ENCODE results near the gene LHFPL6. TPM values are rescaled to one million over a fixed set of nuclear protein-coding genes. Genes with fewer than 3 reads are reported as not detected.

LHFPL6 gene
- total RNA-seq, 1 donor from 2014 or later, result 31.4 TPM

- no peaks in the 10 kb centered on the region for H3K9me3 Mint-ChIP-seq (ENCODE audit: unreplicated experiment)
Measured at GRCh38 chr13:39369161-39369890, 233.7 kb downstream of the LHFPL6 start.

DNA sequence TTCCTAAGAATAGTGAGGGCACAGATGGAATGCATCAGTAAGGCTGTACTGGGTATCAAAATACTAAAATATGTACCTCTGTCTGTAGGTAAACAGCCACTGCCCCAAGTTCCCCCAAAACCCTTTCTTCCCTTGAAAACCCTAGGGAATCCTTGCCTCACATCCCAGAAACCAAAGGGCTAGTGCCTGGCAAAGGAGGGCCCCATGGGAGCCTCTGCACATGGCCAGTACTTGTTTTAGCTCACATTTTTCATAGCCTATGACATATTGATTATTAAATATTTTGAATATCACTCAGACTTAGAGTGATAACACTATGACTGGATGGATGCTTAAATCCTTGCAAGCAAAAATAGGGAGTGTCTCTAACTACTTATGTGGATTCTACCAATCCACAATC, 237.1 kb downstream of the LHFPL6 start:
- DNase-seq (ENCODE audit: low read depth) (no peak), FAIRE-seq (no peak)
- TF ChIP-seq, protein P1, sequence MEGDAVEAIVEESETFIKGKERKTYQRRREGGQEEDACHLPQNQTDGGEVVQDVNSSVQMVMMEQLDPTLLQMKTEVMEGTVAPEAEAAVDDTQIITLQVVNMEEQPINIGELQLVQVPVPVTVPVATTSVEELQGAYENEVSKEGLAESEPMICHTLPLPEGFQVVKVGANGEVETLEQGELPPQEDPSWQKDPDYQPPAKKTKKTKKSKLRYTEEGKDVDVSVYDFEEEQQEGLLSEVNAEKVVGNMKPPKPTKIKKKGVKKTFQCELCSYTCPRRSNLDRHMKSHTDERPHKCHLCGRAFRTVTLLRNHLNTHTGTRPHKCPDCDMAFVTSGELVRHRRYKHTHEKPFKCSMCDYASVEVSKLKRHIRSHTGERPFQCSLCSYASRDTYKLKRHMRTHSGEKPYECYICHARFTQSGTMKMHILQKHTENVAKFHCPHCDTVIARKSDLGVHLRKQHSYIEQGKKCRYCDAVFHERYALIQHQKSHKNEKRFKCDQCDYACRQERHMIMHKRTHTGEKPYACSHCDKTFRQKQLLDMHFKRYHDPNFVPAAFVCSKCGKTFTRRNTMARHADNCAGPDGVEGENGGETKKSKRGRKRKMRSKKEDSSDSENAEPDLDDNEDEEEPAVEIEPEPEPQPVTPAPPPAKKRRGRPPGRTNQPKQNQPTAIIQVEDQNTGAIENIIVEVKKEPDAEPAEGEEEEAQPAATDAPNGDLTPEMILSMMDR (IDR thresholded peaks at IDR 0.05; ENCODE audit: insufficient read depth, low read depth, low read length), result no peak
- TF ChIP-seq EZH2 (IDR thresholded peaks at IDR 0.05; ENCODE audit: insufficient read depth, low read length), result no peak
- Histone ChIP-seq H2AFZ (ENCODE audit: low read depth, low read length) (no peak overlapping the region), H4K20me1 (ENCODE audit: insufficient read depth, low read length) (peaks cover 7% of the 10 kb centered on the region), H3K79me2 (ENCODE audit: insufficient read depth, low read length) (no peaks in the 10 kb centered on the region), H3K9ac (ENCODE audit: low read length) (no peak overlapping the region), H3K4me1 (ENCODE audit: insufficient read depth, low read length) (peaks cover 6% of the 10 kb centered on the region), H3K27ac (ENCODE audit: low read depth, low read length) (no peak overlapping the region), H3K4me2 (ENCODE audit: low read length) (no peak overlapping the region), H3K36me3 (ENCODE audit: insufficient read depth, low read length) (no peaks in the 10 kb centered on the region), H3K4me3 (ENCODE audit: insufficient read depth, low read depth, low read length) (no peak overlapping the region), H3K27me3 (ENCODE audit: insufficient read depth, low read length) (no peaks in the 10 kb centered on the region), H3K9me3 (ENCODE audit: insufficient read depth, low read depth, low read length) (no peaks in the 10 kb centered on the region)
- Mint-ChIP-seq H3K27me3 (ENCODE audit: low read depth, unreplicated experiment) (no peaks in the 10 kb centered on the region), H3K4me1 (ENCODE audit: low read depth, unreplicated experiment) (peaks cover 21% of the 10 kb centered on the region), H3K27ac (ENCODE audit: unreplicated experiment) (no peak overlapping the region), H3K9me3 (ENCODE audit: unreplicated experiment) (no peaks in the 10 kb centered on the region), H3K4me3 (ENCODE audit: unreplicated experiment) (no peak overlapping the region), H3K36me3 (ENCODE audit: low read depth, unreplicated experiment) (peaks cover 2% of the 10 kb centered on the region)

More at GRCh38 chr13:39369161-39369890, 233.7 kb downstream of the LHFPL6 start:
- Histone ChIP-seq H4K20me1 (ENCODE audit: insufficient read depth, low read length) (peaks cover 7% of the 10 kb centered on the region), H3K27ac (ENCODE audit: low read depth, low read length) (no peak overlapping the region), H3K4me2 (ENCODE audit: low read length) (no peak overlapping the region), H3K9me3 (ENCODE audit: insufficient read depth, low read depth, low read length) (no peaks in the 10 kb centered on the region), H2AFZ (ENCODE audit: low read depth, low read length) (no peak overlapping the region), H3K9ac (ENCODE audit: low read length) (no peak overlapping the region), H3K4me3 (ENCODE audit: insufficient read depth, low read depth, low read length) (no peak overlapping the region), H3K36me3 (ENCODE audit: insufficient read depth, low read length) (no peaks in the 10 kb centered on the region), H3K79me2 (ENCODE audit: insufficient read depth, low read length) (no peaks in the 10 kb centered on the region), H3K4me1 (ENCODE audit: insufficient read depth, low read length) (peaks cover 6% of the 10 kb centered on the region), H3K27me3 (ENCODE audit: insufficient read depth, low read length) (no peaks in the 10 kb centered on the region)
- no peak for TF ChIP-seq EZH2 (IDR thresholded peaks at IDR 0.05; ENCODE audit: insufficient read depth, low read length)
- TF ChIP-seq, protein P1 (IDR thresholded peaks at IDR 0.05; ENCODE audit: insufficient read depth, low read depth, low read length), result no peak
- DNase-seq (ENCODE audit: low read depth), result no peak
- Mint-ChIP-seq H3K4me3 (ENCODE audit: unreplicated experiment) (no peak overlapping the region), H3K27me3 (ENCODE audit: low read depth, unreplicated experiment) (no peaks in the 10 kb centered on the region), H3K4me1 (ENCODE audit: low read depth, unreplicated experiment) (peaks cover 22% of the 10 kb centered on the region), H3K27ac (ENCODE audit: unreplicated experiment) (no peak overlapping the region), H3K36me3 (ENCODE audit: low read depth, unreplicated experiment) (no peaks in the 10 kb centered on the region)
- FAIRE-seq, result no peak

DNA sequence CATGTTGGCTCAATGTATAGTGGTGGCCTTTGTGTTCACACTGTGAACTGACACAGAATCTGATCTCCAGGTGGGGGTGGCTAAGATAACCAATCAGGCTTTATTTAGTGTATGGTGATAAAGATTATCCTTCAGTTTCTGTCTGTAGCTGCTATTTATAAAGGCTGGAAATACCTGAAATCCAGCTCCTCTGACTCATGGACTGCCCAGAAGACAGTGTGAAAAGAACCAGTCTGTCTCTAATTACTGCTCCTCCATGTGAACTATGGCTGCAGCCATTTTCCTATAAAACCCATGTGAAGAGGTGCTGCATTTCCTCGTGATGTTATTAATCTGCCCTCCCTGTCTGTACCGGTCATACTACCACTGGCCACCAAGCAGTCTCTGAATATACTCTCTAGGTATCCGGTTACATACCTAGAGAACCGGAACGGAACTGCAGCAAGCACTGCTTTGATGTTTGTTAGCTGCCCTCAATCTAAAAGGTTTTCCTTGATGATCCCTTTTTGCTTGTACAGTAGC, 238.0 kb downstream of the LHFPL6 start:
- no peak overlapping the region for H3K27ac Mint-ChIP-seq (ENCODE audit: unreplicated experiment)
- DNase-seq (ENCODE audit: low read depth), result peak; percentile 46
- no peak for TF ChIP-seq EZH2 (IDR thresholded peaks at IDR 0.05; ENCODE audit: insufficient read depth, low read length)
- TF ChIP-seq, protein P1 (IDR thresholded peaks at IDR 0.05; ENCODE audit: insufficient read depth, low read depth, low read length), result peak; percentile 5

More for the DNA sequence above, 238.0 kb downstream of the LHFPL6 start:
- no peaks in the 10 kb centered on the region for H3K27me3 Mint-ChIP-seq (ENCODE audit: low read depth, unreplicated experiment)
- H3K9me3 Mint-ChIP-seq (ENCODE audit: unreplicated experiment), result no peaks in the 10 kb centered on the region
- Histone ChIP-seq H3K4me2 (ENCODE audit: low read length) (peak overlapping the region; percentile 33), H2AFZ (ENCODE audit: low read depth, low read length) (no peak overlapping the region), H3K27me3 (ENCODE audit: insufficient read depth, low read length) (no peaks in the 10 kb centered on the region), H4K20me1 (ENCODE audit: insufficient read depth, low read length) (peaks cover 5% of the 10 kb centered on the region), H3K4me1 (ENCODE audit: insufficient read depth, low read length) (peaks cover 6% of the 10 kb centered on the region), H3K79me2 (ENCODE audit: insufficient read depth, low read length) (no peaks in the 10 kb centered on the region), H3K9ac (ENCODE audit: low read length) (no peak overlapping the region), H3K27ac (ENCODE audit: low read depth, low read length) (no peak overlapping the region), H3K9me3 (ENCODE audit: insufficient read depth, low read depth, low read length) (no peaks in the 10 kb centered on the region), H3K36me3 (ENCODE audit: insufficient read depth, low read length) (no peaks in the 10 kb centered on the region), H3K4me3 (ENCODE audit: insufficient read depth, low read depth, low read length) (no peak overlapping the region)
- H3K36me3 Mint-ChIP-seq (ENCODE audit: low read depth, unreplicated experiment), result peaks cover 2% of the 10 kb centered on the region
- peaks cover 19% of the 10 kb centered on the region for H3K4me1 Mint-ChIP-seq (ENCODE audit: low read depth, unreplicated experiment)
- H3K4me3 Mint-ChIP-seq (ENCODE audit: unreplicated experiment), result no peak overlapping the region
- FAIRE-seq, result no peak

Measured in astrocyte (in vitro differentiated cells and primary cell).